GM12878 (cell line): Measurements from ENCODE around the gene ART5. TPM values are rescaled to one million over a fixed set of nuclear protein-coding genes. Genes with fewer than 3 reads are reported as not detected.

Source experiments
- ATAC-seq: fragments of 200-7000 bp; cut with Tn5 transposase; 3 replicates; pipeline ENCODE4 v1.9.1; 2020; ENCODE audit warnings: mild to moderate bottlenecking, moderate library complexity
- BruUV-seq: library from RNA; stranded (reverse); fragments of 400-500 nt; replicated peaks from 2 replicates; lab custom pipeline; 2021; lab: Mats Ljungman, UMichigan
- CTCF ChIA-PET: fragments of 300-600 bp; sonication (Branson Sonifier 250); formaldehyde crosslinking; extraction: SDS; loops from one replicate; lab custom pipeline; 2021; ENCODE audit warnings: inconsistent platforms; lab: Yijun Ruan, JAX
- POLR2A ChIA-PET: fragments of 350-600 bp; formaldehyde crosslinking; extraction: SDS; loops from one replicate; lab custom pipeline; 2021; ENCODE audit warnings: inconsistent platforms; lab: Charles Lee
- RAD21 ChIA-PET: fragments of 300-600 bp; sonication (Branson Sonifier 250); formaldehyde crosslinking; loops from one replicate; lab custom pipeline; 2023; ENCODE audit warnings: antibody characterized with exemption; ENCODE audit not compliant: unreplicated experiment; lab: Charles Lee
- SMC1A ChIA-PET: fragments of 300-600 bp; sonication (Branson Sonifier 250); formaldehyde crosslinking; loops from one replicate; lab custom pipeline; 2023; ENCODE audit not compliant: unreplicated experiment, uncharacterized antibody; lab: Charles Lee
- DNase-seq: peaks from one replicate; pipeline ENCODE4 v3.0.0-alpha.2; 2011; ENCODE audit warnings: low read depth, low spot score
- FAIRE-seq: peaks from 3 replicates; lab custom pipeline; 2011; peaks lifted over from hg19 to GRCh38; lab: Jason Lieb, UNC
- H2AFZ ChIP-seq: 2 replicates; pipeline ENCODE4 v1.6.0; 2011; ENCODE audit warnings: low read depth, low read length, control low read depth; ENCODE audit not compliant: control insufficient read depth
- H3K27ac ChIP-seq: 2 replicates; pipeline ENCODE4 v1.5.1; 2011; ENCODE audit warnings: control low read depth; ENCODE audit not compliant: control insufficient read depth, insufficient read depth
- H3K27me3 ChIP-seq, 2 experiments: replicated peaks in 1 of 2; 2 replicates each; pipeline versions ENCODE4 v1.6.0 to v1.6.1; 2011; ENCODE audit warnings: low read length in 1 of 2; ENCODE audit not compliant: control insufficient read depth in 2 of 2, insufficient read depth in 2 of 2
- H3K36me3 ChIP-seq, 2 experiments: 2 replicates each; pipeline ENCODE4 v1.5.1; 2011; ENCODE audit warnings: low read length in 1 of 2; ENCODE audit not compliant: control insufficient read depth in 2 of 2, insufficient read depth in 2 of 2
- H3K4me1 ChIP-seq: 2 replicates; pipeline ENCODE4 v1.6.1; 2011; ENCODE audit warnings: mild to moderate bottlenecking, low read length, moderate library complexity, mixed read lengths; ENCODE audit not compliant: control insufficient read depth, insufficient read depth
- H3K4me2 ChIP-seq: 2 replicates; pipeline ENCODE4 v1.6.0; 2011; ENCODE audit warnings: control low read depth; ENCODE audit not compliant: control insufficient read depth, insufficient read depth
- H3K4me3 ChIP-seq: fragments of 200-600 bp; sonication (generic); 2 replicates; pipeline ENCODE4 v1.5.1; 2016
- H3K79me2 ChIP-seq: 2 replicates; pipeline ENCODE4 v1.6.0; 2011; ENCODE audit warnings: low read length; ENCODE audit not compliant: control insufficient read depth, insufficient read depth
- H3K9ac ChIP-seq: 2 replicates; pipeline ENCODE4 v1.8.0; 2011; ENCODE audit warnings: low read length, control low read depth, mixed read lengths; ENCODE audit not compliant: control insufficient read depth, insufficient read depth
- H3K9me3 ChIP-seq: replicated peaks from 3 replicates; pipeline ENCODE4 v1.5.1; 2011; ENCODE audit warnings: mild to moderate bottlenecking, low read length; ENCODE audit not compliant: control insufficient read depth, insufficient read depth
- H4K20me1 ChIP-seq: 2 replicates; pipeline ENCODE4 v1.6.0; 2011; ENCODE audit not compliant: control insufficient read depth, insufficient read depth
- EGR1 ChIP-seq, 2 experiments: IDR thresholded peaks; 1 replicate in 1 of 2; 2 replicates in 1 of 2; pipeline ENCODE4 v1.6.1; 2011 to 2012; ENCODE audit warnings: low read depth in 2 of 2, low read length in 2 of 2, borderline replicate concordance in 1 of 2, mild to moderate bottlenecking in 1 of 2, moderate library complexity in 1 of 2
- FOS ChIP-seq: IDR thresholded peaks from 3 replicates; pipeline ENCODE4 v1.6.1; 2011; ENCODE audit warnings: borderline replicate concordance; ENCODE audit not compliant: insufficient read length; ENCODE audit errors: extremely low read depth
- MYB ChIP-seq: fragments of 150-350 bp; IDR thresholded peaks from 2 replicates; pipeline ENCODE4 v1.6.1; 2014; ENCODE audit warnings: mild to moderate bottlenecking, low read depth, low read length, borderline replicate concordance
- NFIC ChIP-seq: IDR thresholded peaks from 2 replicates; pipeline ENCODE4 v1.6.1; 2012; ENCODE audit warnings: low read depth, mild to moderate bottlenecking, inconsistent platforms, low read length, moderate library complexity
- NRF1 ChIP-seq: conservative IDR thresholded peaks from 2 replicates; pipeline ENCODE4 v1.6.1; 2011; ENCODE audit warnings: mild to moderate bottlenecking, low read depth, low read length, improper control_type of control experiment
- POU2F2 ChIP-seq: IDR thresholded peaks from 3 replicates; pipeline ENCODE4 v1.6.1; 2011; ENCODE audit warnings: low read depth, mild to moderate bottlenecking, low read length, borderline replicate concordance
- RCOR1 ChIP-seq: conservative IDR thresholded peaks from 2 replicates; pipeline ENCODE4 v1.6.1; 2012; ENCODE audit warnings: low read depth, low read length, improper control_type of control experiment
- SUPT20H ChIP-seq: IDR thresholded peaks from 2 replicates; pipeline ENCODE4 v1.6.1; 2011; ENCODE audit warnings: low read depth, mild to moderate bottlenecking, low read length, moderate library complexity, borderline replicate concordance; ENCODE audit not compliant: control insufficient read depth
- SUZ12 ChIP-seq: fragments of 200-600 bp; sonication (generic); IDR thresholded peaks from one replicate; pipeline ENCODE4 v1.6.1; 2018; ENCODE audit warnings: antibody characterized with exemption, mild to moderate bottlenecking; ENCODE audit not compliant: unreplicated experiment
- ZBED1 ChIP-seq: IDR thresholded peaks from 2 replicates; pipeline ENCODE4 v1.6.1; 2016; ENCODE audit warnings: borderline replicate concordance
- ZNF217 ChIP-seq: fragments of 450-650 bp; IDR thresholded peaks from 2 replicates; pipeline ENCODE4 v1.6.1; 2017; ENCODE audit warnings: antibody characterized with exemption, mild to moderate bottlenecking
- WGBS: methylation state at CpG from one replicate; pipeline ENCODE4 v1.1.6; 2016; ENCODE audit warnings: low lambda C conversion rate; ENCODE audit not compliant: insufficient replicate concordance, insufficient coverage; ENCODE audit errors: missing lambda C conversion rate; 5-methylcytosine and 5-hydroxymethylcytosine counted together
- in situ Hi-C: fragments of 300-500 bp; cut with MboI; formaldehyde crosslinking; loops from 9 replicates; pipeline ENCODE4 v1.14.3; 2018; ENCODE audit warnings: mixed read lengths
- intact Hi-C: fragments of 100-400 bp; cut with micrococcal nuclease; formaldehyde crosslinking; loops from one replicate; pipeline ENCODE4 v1.14.2; 2022; ENCODE audit not compliant: unreplicated experiment
- polyA plus RNA-seq, 11 experiments: library from polyadenylated mRNA; depleted of rRNA in 4 of 11; unstranded in 6 of 11; stranded (reverse) in 5 of 11; fragments of >200 nt; fragmentation: Nextera tagmentation in 4 of 11; fragmentation: Illumina TruSeq in 1 of 11; extraction: Ambion mirVana in 4 of 11; extraction: Trizol in 1 of 11; gene quantifications; 1 replicate in 1 of 11; 2 replicates in 10 of 11; pipeline versions ENCODE4 v1.2.1 to v1.2.3, GENCODE V29; 2011 to 2016; ENCODE audit warnings: inconsistent platforms in 2 of 11, missing spikeins in 2 of 11, low read depth in 1 of 11
- total RNA-seq, 4 experiments: library from RNA; depleted of rRNA in 3 of 4; stranded (reverse); fragments of >200 nt in 3 of 4; fragmentation: Illumina TruSeq in 1 of 4; extraction: Trizol in 1 of 4; gene quantifications; 2 replicates each; pipeline versions ENCODE4 v1.2.1 to v1.2.3, GENCODE V29; 2013 to 2021
- TF ChIP-seq, protein P1 (sequence below): fragments of 450-650 bp; IDR thresholded peaks from 2 replicates; pipeline ENCODE4 v1.6.1; 2016; ENCODE audit warnings: mild to moderate bottlenecking
- TF ChIP-seq, protein P2 (sequence below): fragments of 450-650 bp; IDR thresholded peaks from 2 replicates; pipeline ENCODE4 v1.6.1; 2016; ENCODE audit warnings: mild to moderate bottlenecking

ART5 gene
- total and polyA plus RNA-seq, 10 of the 15 experiments (the other 5 are each of a cell fraction or from before 2014, with no cell fraction given) = 0.06 TPM; not detected in 9

GRCh38 chr11:3669128-3669527 is 27.3 kb upstream of the ART5 start:
- RAD21 ChIA-PET = no interaction called here
- Histone ChIP-seq H3K27me3 (no peaks in the 10 kb centered on the region), H2AFZ (no peak overlapping the region), H3K4me1 (no peaks in the 10 kb centered on the region), H3K4me2 (no peak overlapping the region), H3K4me3 (no peak overlapping the region), H3K9ac (no peak overlapping the region), H3K79me2 (no peaks in the 10 kb centered on the region), H3K27ac (no peak overlapping the region), H3K9me3 (no peaks in the 10 kb centered on the region), H4K20me1 (no peaks in the 10 kb centered on the region), H3K36me3 (peaks cover 9 to 17% of the 10 kb centered on the region in 2 experiments)
- CTCF ChIA-PET = interaction anchor here (1.4 kb wide), 1 partner anchor 140 kb away, joined by 3 read pairs; the partner anchor contains the start of gene PGAP2
- DNase-seq = no peak
- in situ Hi-C loops (no loop called here), intact Hi-C loops (no loop called here)
- BruUV-seq = no TSS peak
- no peak for FAIRE-seq
- SMC1A ChIA-PET = no interaction called here
- no peak for ATAC-seq
- WGBS = 90% methylated on average over 7 of the region's 7 CpGs
- POLR2A ChIA-PET = no interaction called here
- TF ChIP-seq RCOR1 (no peak), FOS (no peak), NRF1 (no peak), MYB (no peak), SUZ12 (no peak), NFIC (no peak), ZBED1 (no peak), SUPT20H (no peak), POU2F2 (no peak), EGR1 (IDR thresholded peaks at IDR 0.05; ENCODE audit: borderline replicate concordance in 1 of 2, low read depth in 2 of 2, low read length in 2 of 2) (no peak), ZNF217 (no peak)
- TF ChIP-seq, protein P1, sequence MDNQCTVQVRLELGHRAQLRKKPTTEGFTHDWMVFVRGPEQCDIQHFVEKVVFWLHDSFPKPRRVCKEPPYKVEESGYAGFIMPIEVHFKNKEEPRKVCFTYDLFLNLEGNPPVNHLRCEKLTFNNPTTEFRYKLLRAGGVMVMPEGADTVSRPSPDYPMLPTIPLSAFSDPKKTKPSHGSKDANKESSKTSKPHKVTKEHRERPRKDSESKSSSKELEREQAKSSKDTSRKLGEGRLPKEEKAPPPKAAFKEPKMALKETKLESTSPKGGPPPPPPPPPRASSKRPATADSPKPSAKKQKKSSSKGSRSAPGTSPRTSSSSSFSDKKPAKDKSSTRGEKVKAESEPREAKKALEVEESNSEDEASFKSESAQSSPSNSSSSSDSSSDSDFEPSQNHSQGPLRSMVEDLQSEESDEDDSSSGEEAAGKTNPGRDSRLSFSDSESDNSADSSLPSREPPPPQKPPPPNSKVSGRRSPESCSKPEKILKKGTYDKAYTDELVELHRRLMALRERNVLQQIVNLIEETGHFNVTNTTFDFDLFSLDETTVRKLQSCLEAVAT = no peak
- TF ChIP-seq, protein P2, sequence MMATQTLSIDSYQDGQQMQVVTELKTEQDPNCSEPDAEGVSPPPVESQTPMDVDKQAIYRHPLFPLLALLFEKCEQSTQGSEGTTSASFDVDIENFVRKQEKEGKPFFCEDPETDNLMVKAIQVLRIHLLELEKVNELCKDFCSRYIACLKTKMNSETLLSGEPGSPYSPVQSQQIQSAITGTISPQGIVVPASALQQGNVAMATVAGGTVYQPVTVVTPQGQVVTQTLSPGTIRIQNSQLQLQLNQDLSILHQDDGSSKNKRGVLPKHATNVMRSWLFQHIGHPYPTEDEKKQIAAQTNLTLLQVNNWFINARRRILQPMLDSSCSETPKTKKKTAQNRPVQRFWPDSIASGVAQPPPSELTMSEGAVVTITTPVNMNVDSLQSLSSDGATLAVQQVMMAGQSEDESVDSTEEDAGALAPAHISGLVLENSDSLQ = no peak
